ENCODE measurements around the gene TMEM52.
"Not testable (repeated sequence)": the region's sequence is repeated elsewhere in the genome, so short reads cannot be mapped to it uniquely, and the experiment has no call there.

TMEM52 gene

DNA sequence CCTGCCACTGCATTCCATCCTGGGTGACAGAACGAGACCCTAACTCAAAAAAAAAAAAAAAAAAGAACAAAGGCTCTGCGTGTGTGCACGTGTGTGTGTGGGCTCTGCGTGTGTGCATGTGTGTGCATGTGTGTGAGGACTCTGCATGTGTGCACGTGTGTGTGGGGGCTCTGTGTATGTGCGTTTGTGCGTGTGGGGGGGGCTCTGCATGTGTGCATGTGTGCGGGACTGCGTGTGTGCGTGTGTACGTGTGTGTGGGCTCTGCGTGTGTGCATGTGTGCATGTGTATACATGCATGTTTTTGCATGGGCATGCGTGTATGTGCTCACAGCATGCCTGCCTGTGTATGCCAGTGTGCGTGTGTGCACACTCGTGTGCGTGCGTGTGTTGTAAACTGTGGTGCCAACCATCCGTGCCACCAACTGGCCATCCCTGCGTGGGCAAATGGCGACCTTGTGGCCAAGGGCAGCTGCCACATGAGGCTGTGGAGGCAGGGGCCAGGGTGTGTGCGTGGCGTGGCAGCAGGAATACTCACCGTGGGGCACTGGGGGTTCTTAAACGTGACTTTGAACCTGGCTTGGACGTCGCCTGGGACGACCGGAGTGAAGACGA is 26.8 kb upstream of the TMEM52 start:
- no peak for DNase-seq

GRCh38 chr1:1943834-1944570 is 24.9 kb upstream of the TMEM52 start:
- DNase-seq, result peak; percentile 46

GRCh38 chr1:1942753-1943656 is 23.9 kb upstream of the TMEM52 start:
- DNase-seq, result no peak

GRCh38 chr1:1941868-1942752 is 23.0 kb upstream of the TMEM52 start:
- no peak for DNase-seq

DNA sequence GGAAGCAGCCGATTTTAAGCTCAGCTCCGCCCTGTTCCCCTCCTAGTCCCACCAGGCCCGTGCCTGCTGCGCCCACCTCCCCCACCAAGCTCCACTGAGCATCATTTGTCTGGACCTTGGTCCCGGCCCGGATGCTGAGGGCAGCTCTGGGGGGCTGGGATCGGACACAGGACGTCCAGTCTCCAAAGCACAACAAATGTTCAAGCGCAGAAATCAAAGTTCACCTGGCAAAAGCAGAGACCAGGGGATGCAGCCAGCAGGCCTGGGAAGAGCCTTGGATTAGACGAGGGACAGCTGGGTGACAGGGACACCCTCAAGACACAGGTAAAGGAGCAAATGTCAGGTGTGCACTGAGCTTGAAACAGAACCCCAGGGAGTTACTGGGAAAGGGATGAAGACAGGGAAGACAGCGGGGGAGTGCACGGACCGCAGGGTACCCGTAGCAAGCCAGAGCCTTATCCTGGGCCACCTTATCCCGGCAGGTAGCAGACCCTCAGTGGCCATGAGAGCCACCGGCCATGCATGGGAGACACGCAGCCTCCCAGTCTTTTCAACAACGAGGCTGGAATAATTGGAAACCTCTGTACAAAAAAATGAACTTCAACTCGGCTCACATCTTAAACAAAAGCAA is 22.2 kb upstream of the TMEM52 start:
- no peak for DNase-seq

DNA sequence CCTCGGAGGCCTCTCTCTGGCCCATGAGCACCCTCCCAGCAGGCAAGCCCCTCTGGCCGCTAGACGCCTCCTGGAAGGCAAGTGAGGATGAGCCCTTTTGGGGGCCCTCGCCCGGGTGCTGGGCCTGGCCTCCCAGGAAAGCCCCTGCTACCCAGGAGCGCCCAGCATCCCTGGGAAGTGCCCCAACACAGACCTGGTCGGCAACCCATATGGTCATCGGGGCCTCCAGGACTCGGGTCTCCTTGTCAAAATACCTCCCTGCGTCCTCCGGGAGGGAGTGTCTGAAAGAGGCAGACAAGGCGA is 21.0 kb upstream of the TMEM52 start:
- no peak for DNase-seq

- DNase-seq, result no peak
Observed at GRCh38 chr1:1939296-1940122, 20.4 kb upstream of the TMEM52 start.

GRCh38 chr1:1938613-1939295 is 19.7 kb upstream of the TMEM52 start:
- DNase-seq, result no peak

DNA sequence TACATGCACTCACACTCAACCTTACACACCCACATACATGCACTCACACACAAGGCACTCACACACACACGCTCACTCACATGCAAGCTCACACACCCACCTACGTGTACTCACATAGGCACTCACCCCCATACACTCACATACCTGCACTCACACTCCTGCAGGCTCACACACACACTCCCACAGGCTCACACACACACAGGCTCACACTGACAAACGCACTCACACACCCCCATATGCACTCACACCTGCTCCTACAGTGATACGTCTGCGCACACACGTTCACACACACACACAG is 19.1 kb upstream of the TMEM52 start:
- no peak for DNase-seq

- no peak for DNase-seq
Observed at GRCh38 chr1:1937549-1938275, 18.6 kb upstream of the TMEM52 start.

DNA sequence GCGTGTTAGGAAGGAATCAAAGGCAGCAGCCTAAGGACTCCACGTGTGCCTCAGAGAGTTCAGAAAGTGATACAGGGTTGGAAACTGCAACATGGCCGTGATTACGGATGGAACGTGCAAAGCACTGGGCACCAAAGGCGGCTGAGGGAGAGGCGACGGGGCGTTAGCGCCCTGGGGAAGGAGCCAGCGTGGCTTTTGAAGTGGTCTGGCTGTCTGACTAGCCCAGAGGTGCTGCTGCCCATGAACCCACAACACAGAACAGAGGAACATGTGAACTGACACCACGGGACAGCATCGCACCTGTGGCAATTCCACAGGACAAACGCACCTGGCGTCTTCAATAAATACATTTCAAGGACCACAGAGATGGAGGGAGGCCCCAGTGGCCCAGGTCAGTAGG is 18.0 kb upstream of the TMEM52 start:
- DNase-seq, result no peak

- DNase-seq, result not testable (repeated sequence)
Observed at GRCh38 chr1:1934848-1935247, 15.8 kb upstream of the TMEM52 start.

GRCh38 chr1:1929639-1930545 is 10.8 kb upstream of the TMEM52 start:
- no peak for DNase-seq

GRCh38 chr1:1929102-1929638 is 10.1 kb upstream of the TMEM52 start:
- no peak for DNase-seq

DNA sequence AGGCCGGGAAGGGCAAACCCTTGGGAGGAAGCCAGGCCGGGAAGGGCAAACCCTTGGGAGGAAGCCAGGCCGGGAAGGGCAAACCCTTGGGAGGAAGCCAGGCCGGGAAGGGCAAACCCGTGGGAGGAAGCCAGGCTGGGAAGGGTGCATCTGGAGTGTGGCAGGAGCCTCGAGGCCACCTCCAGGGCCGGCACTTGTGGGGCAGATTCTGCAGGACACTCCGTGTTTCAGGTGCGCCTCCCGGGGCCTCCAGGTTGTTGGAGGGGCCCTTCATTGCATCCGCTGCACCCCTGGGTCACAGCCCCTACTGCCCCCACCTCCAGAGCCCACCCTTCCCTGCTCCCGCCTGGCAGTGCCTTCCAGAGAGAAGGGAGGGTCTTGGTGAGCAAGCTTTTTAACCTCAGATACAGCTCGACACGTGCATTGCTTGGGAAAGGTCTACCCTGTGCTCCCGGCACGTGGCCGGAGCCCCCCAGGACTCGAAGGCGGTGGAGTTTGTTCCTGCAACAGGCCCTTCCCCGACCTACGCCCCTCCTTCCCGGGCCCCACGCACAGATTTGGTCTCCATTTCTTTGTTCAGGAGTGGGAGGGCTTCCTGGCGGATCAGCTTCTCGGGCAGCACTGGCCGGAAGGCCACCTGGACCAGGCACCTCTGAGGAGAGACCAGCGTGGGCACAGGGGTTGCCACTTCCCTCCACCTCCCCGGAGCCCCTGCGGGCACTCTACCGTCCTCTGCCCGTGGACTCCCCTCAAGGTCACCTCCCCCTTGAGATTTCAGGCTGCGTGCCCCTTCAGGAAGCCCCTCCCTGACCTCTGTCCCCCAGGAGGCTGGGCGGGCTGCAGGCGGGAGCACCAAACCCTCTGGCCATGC is 9.4 kb upstream of the TMEM52 start:
- DNase-seq, result no peak

DNA sequence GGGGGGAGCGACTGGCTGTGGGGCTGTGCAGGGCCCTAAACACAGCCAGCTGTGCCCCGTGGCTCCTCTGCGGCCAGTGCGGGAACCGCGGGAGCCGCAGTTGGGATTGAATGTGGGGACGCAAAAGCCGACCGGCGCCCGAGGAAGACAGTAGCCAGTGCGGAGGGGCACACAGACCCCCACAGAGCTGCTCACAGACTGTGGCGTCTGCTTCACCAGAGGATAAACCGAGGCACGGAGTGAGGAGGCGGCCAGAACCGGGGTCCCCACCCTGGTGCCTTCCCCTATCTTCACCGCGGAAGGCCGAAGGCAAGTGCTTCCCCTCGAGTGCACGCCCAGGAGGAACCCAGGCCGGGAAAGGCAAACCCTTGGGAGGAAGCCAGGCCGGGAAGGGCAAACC is 8.7 kb upstream of the TMEM52 start:
- no peak for DNase-seq

- DNase-seq, result no peak
Observed at GRCh38 chr1:1926886-1927660, 8.0 kb upstream of the TMEM52 start.
